B cell (primary cell): ENCODE data around the gene ABTB2. TPM values are rescaled to one million over a fixed set of nuclear protein-coding genes. Genes with fewer than 3 reads are reported as not detected.

ENCODE experiments used
- ATAC-seq: fragments of 200-7000 bp; cut with Tn5 transposase; one replicate; pipeline ENCODE4 v1.10.0; 2021; ENCODE audit warnings: low read depth, mild to moderate bottlenecking, moderate number of reproducible peaks, moderate library complexity
- CTCF ChIA-PET: fragments of 350-600 bp; sonication (Branson Sonifier 250); formaldehyde crosslinking; loops from one replicate; lab custom pipeline; 2021; ENCODE audit warnings: antibody characterized with exemption, inconsistent platforms; lab: Charles Lee
- POLR2A ChIA-PET: fragments of 350-600 bp; sonication (Branson Sonifier 250); formaldehyde crosslinking; loops from one replicate; lab custom pipeline; 2021; ENCODE audit warnings: antibody characterized with exemption; lab: Charles Lee
- DNase-seq: peaks from one replicate; pipeline ENCODE4 v3.0.0; 2013
- H2AFZ ChIP-seq: 2 replicates; pipeline ENCODE4 v1.6.1; 2012; ENCODE audit warnings: mild to moderate bottlenecking, low read depth, low read length; ENCODE audit not compliant: insufficient read depth, poor library complexity, severe bottlenecking
- H3K27ac ChIP-seq, 2 donors: 1 replicate in 1 of 2; 2 replicates in 1 of 2; pipeline ENCODE4 v1.5.1; 2012 to 2013; ENCODE audit warnings: low read length in 2 of 2, mild to moderate bottlenecking in 2 of 2, moderate library complexity in 1 of 2
- H3K27me3 ChIP-seq, 4 experiments: fragments of 200-600 bp in 1 of 4; sonication (generic) in 1 of 4; replicated peaks in 1 of 4; 1 replicate in 2 of 4; 2 replicates in 2 of 4; pipeline versions ENCODE4 v1.6.1 to v1.7.0; 2013 to 2016; ENCODE audit warnings: low read length in 3 of 4, mild to moderate bottlenecking in 2 of 4, mixed read lengths in 1 of 4, moderate library complexity in 1 of 4; ENCODE audit not compliant: insufficient read depth in 4 of 4, control insufficient read depth in 3 of 4; ENCODE audit errors: control extremely low read depth in 1 of 4
- H3K36me3 ChIP-seq, 2 experiments: replicated peaks in 1 of 2; 1 replicate in 1 of 2; 2 replicates in 1 of 2; pipeline versions ENCODE4 v1.6.1 to v1.7.1; 2013; ENCODE audit warnings: low read length in 1 of 2; ENCODE audit not compliant: insufficient read depth in 2 of 2, control insufficient read depth in 1 of 2; ENCODE audit errors: control extremely low read depth in 1 of 2, extremely low read depth in 1 of 2
- H3K4me1 ChIP-seq, 2 donors: fragments of 200-600 bp in 1 of 2; sonication (generic) in 1 of 2; 1 replicate in 1 of 2; 2 replicates in 1 of 2; pipeline versions ENCODE4 v1.5.1 to v1.6.1; 2013 to 2017; ENCODE audit warnings: low read length in 2 of 2; ENCODE audit not compliant: control insufficient read depth in 2 of 2, insufficient read depth in 2 of 2
- H3K4me2 ChIP-seq: replicated peaks from 2 replicates; pipeline ENCODE3; 2012; ENCODE audit warnings: mild to moderate bottlenecking, low read depth, low read length; ENCODE audit not compliant: poor library complexity, severe bottlenecking
- H3K4me3 ChIP-seq, 5 experiments: fragments of 200-600 bp in 1 of 5; sonication (generic) in 1 of 5; 1 replicate in 3 of 5; 2 replicates in 2 of 5; pipeline versions ENCODE4 v1.5.1 to v1.7.0; 2011 to 2016; ENCODE audit warnings: low read length in 4 of 5, mild to moderate bottlenecking in 4 of 5, low read depth in 2 of 5, control low read depth in 1 of 5, moderate library complexity in 1 of 5; ENCODE audit not compliant: insufficient read depth in 1 of 5; ENCODE audit errors: control extremely low read depth in 1 of 5, extremely low read depth in 1 of 5
- H3K79me2 ChIP-seq: fragments of 200-600 bp; sonication (generic); one replicate; pipeline ENCODE4 v1.6.0; 2016; ENCODE audit warnings: low read length; ENCODE audit not compliant: control insufficient read depth, insufficient read depth
- H3K9ac ChIP-seq: fragments of 200-600 bp; sonication (generic); 2 replicates; pipeline ENCODE4 v1.6.1; 2017; ENCODE audit warnings: mild to moderate bottlenecking, low read length, moderate library complexity
- H3K9me3 ChIP-seq, 3 donors: one replicate each; pipeline versions ENCODE4 v1.6.1 to v1.7.1; 2013; ENCODE audit warnings: low read length in 2 of 3; ENCODE audit not compliant: control insufficient read depth in 2 of 3, insufficient read depth in 1 of 3; ENCODE audit errors: control extremely low read depth in 1 of 3
- H4K20me1 ChIP-seq: 2 replicates; pipeline ENCODE4 v1.6.0; 2012; ENCODE audit warnings: mild to moderate bottlenecking, low read length; ENCODE audit not compliant: insufficient read depth, control insufficient read depth, poor library complexity, severe bottlenecking
- H3K27ac Mint-ChIP-seq: one replicate; pipeline ENCODE4 v1.8.0; 2021; ENCODE audit warnings: mixed read lengths
- H3K27me3 Mint-ChIP-seq: one replicate; pipeline ENCODE4 v1.8.0; 2021; ENCODE audit warnings: mixed read lengths
- H3K4me1 Mint-ChIP-seq: one replicate; pipeline ENCODE4 v1.8.0; 2021; ENCODE audit warnings: mixed read lengths
- H3K4me3 Mint-ChIP-seq: one replicate; pipeline ENCODE4 v1.8.0; 2021; ENCODE audit warnings: mixed read lengths
- H3K9me3 Mint-ChIP-seq: one replicate; pipeline ENCODE4 v1.8.0; 2022; ENCODE audit warnings: mixed read lengths; ENCODE audit not compliant: insufficient read depth
- EZH2 ChIP-seq: IDR thresholded peaks from 2 replicates; pipeline ENCODE4 v1.6.1; 2012; ENCODE audit warnings: borderline replicate concordance, low read depth, mild to moderate bottlenecking, moderate library complexity, low read length; ENCODE audit not compliant: insufficient read depth, poor library complexity, severe bottlenecking
- WGBS: methylation state at CpG from one replicate; pipeline ENCODE4 v1.1.5; 2013; ENCODE audit warnings: missing lambda C conversion rate; ENCODE audit not compliant: insufficient coverage; 5-methylcytosine and 5-hydroxymethylcytosine counted together
- intact Hi-C: fragments of 100-400 bp; cut with micrococcal nuclease; formaldehyde crosslinking; loops from one replicate; pipeline ENCODE4 v1.10.0; 2022
- polyA plus RNA-seq: library from polyadenylated mRNA; depleted of rRNA; stranded (reverse); fragments of >200 nt; gene quantifications from 2 replicates; pipeline ENCODE4 v1.2.3, GENCODE V29; 2012
- total RNA-seq, 2 donors: library from RNA; stranded (reverse); fragments of 120-200 nt in 1 of 2; gene quantifications; 1 replicate in 1 of 2; 2 replicates in 1 of 2; pipeline versions ENCODE4 v1.2.3 to v1.2.4, GENCODE V29; 2013 to 2022
- TF ChIP-seq, protein P1 (sequence below): fragments of 200-600 bp; IDR thresholded peaks from one replicate; pipeline ENCODE4 v1.8.0; 2022; ENCODE audit warnings: antibody characterized with exemption, mild to moderate bottlenecking

ABTB2 gene
- total and polyA plus RNA-seq, 2 donors (not counting 1 experiment from before 2014, with no cell fraction given): 0.30 to 5.9 TPM

DNA sequence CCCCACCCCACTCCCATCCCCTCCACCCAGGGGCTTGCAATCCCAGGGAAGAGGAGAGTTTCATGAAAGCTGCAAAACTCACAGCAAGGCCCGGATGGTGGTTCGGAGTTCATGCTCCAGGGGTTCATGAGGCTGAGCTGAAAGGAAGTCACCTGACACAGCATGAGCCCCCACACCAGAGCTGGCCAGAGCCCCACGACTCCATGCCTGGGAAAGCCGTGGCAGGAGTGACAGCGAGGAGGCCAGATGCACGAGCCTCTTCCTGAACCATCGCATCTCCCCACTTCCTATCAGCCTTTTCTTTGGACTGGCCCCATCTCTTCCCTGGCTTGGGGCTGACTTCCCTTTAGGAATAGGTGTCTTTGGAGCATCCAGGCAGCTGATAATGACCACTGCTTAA lies 105.8 kb downstream of the ABTB2 start:
- ATAC-seq (no peak), DNase-seq (no peak)
- Histone ChIP-seq H3K27ac (peak overlapping the region; percentile 67 to 76), H2AFZ (peak overlapping the region; percentile 88), H3K9me3 (no peaks in the 10 kb centered on the region), H3K27me3 (no peaks in the 10 kb centered on the region), H3K36me3 (no peaks in the 10 kb centered on the region), H3K4me1 (peaks cover 19 to 26% of the 10 kb centered on the region in 2 donors), H3K4me2 (peak overlapping the region; percentile 87), H3K79me2 (no peaks in the 10 kb centered on the region), H3K4me3 (no peak overlapping the region), H3K9ac (no peak overlapping the region), H4K20me1 (no peaks in the 10 kb centered on the region)
- POLR2A ChIA-PET: no interaction called here
- WGBS: 86% methylated on average over 5 of the region's 7 CpGs
- H3K27me3 Mint-ChIP-seq: no peaks in the 10 kb centered on the region
- H3K9me3 Mint-ChIP-seq: no peaks in the 10 kb centered on the region
- CTCF ChIA-PET: interaction anchor here (0.6 to 2.8 kb wide), 4 partner anchors 78 to 111 kb away, joined by 3 to 9 read pairs (median 4); partner anchors contain the start of gene ABTB2
- peaks cover 36% of the 10 kb centered on the region for H3K4me1 Mint-ChIP-seq
- H3K27ac Mint-ChIP-seq: no peak overlapping the region
- H3K4me3 Mint-ChIP-seq: peak overlapping the region; percentile 37
- intact Hi-C loops: no loop called here
- no peak for TF ChIP-seq EZH2
- TF ChIP-seq, protein P1, sequence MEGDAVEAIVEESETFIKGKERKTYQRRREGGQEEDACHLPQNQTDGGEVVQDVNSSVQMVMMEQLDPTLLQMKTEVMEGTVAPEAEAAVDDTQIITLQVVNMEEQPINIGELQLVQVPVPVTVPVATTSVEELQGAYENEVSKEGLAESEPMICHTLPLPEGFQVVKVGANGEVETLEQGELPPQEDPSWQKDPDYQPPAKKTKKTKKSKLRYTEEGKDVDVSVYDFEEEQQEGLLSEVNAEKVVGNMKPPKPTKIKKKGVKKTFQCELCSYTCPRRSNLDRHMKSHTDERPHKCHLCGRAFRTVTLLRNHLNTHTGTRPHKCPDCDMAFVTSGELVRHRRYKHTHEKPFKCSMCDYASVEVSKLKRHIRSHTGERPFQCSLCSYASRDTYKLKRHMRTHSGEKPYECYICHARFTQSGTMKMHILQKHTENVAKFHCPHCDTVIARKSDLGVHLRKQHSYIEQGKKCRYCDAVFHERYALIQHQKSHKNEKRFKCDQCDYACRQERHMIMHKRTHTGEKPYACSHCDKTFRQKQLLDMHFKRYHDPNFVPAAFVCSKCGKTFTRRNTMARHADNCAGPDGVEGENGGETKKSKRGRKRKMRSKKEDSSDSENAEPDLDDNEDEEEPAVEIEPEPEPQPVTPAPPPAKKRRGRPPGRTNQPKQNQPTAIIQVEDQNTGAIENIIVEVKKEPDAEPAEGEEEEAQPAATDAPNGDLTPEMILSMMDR: no peak

DNA sequence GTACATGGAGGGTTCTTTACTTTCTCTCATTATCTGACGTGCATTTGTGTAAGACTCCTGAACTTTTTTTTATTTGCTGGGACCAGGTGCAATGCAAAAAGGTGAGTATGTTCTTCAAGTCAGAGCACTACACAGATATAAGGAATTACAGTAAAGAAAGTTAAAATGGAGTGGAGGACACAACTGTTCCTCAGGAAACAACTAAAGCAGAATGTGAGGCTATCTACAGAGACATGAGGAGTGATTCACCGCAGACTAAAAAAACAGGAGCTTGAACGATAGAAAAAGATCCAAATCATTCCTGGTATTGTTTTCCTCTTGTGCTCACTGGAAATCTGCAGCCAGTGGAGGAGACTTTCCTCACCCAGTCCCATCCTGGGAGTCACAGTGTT lies 106.2 kb downstream of the ABTB2 start:
- Histone ChIP-seq H3K4me2 (peak overlapping the region; percentile 87), H3K4me3 (peak overlapping the region in 4 of 5 experiments; percentile 13 to 59 (median 46)), H3K9ac (peak overlapping the region; percentile 56), H3K36me3 (no peaks in the 10 kb centered on the region), H3K27me3 (no peaks in the 10 kb centered on the region), H3K4me1 (peaks cover 19 to 26% of the 10 kb centered on the region in 2 donors), H3K9me3 (no peaks in the 10 kb centered on the region), H2AFZ (peak overlapping the region; percentile 88), H4K20me1 (no peaks in the 10 kb centered on the region), H3K27ac (peak overlapping the region; percentile 67 to 76), H3K79me2 (no peaks in the 10 kb centered on the region)
- Mint-ChIP-seq H3K27me3 (no peaks in the 10 kb centered on the region), H3K27ac (peak overlapping the region; percentile 72), H3K9me3 (no peaks in the 10 kb centered on the region), H3K4me1 (peaks cover 36% of the 10 kb centered on the region), H3K4me3 (peak overlapping the region; percentile 47)
- CTCF ChIA-PET: interaction anchor here (0.9 to 2.8 kb wide), 6 partner anchors 9 to 110 kb away, joined by 3 to 10 read pairs (median 6); partner anchors contain the start of gene ABTB2
- WGBS: 56% methylated on average over 2 of the region's 3 CpGs
- POLR2A ChIA-PET: no interaction called here
- DNase-seq (no peak), ATAC-seq (no peak)
- TF ChIP-seq, protein P1: no peak
- TF ChIP-seq EZH2: no peak
- intact Hi-C loops: loop anchor here (1.0 to 2.0 kb wide), 6 partner anchors 17 to 200 kb away; partner anchors contain the start of genes ABTB2, CAPRIN1, CAT and NAT10
